ENCODE results near the gene ENSA.
"Not testable (repeated sequence)": the region's sequence is repeated elsewhere in the genome, so short reads cannot be mapped to it uniquely, and the experiment has no call there.

DNA sequence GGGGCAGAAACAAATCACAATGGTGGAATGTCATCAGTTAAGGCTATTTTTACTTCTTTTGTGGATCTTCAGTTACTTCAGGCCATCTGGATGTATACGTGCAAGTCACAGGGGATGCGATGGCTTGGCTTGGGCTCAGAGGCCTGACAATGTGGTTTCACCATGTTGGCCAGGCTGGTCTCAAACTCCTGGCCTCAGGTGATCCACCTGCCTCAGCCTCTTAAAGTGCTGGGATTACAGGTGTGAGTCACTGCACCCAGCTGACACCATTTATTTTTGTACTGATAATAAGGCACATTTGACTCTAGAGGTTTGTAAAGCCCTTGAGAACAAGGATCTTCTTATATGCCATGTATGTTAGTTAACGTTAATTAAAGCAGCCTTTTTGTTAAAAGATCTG lies 48.4 kb downstream of the ENSA start:
- not testable (repeated sequence) for TF ChIP-seq SP1, PKNOX1, TARDBP (IDR thresholded peaks at IDR 0.05)

Data from HEK293T (cell line).